Breast epithelium (tissue), 3 donors: Measurements from ENCODE around the gene TMEM132D.

Source experiments
- POLR2A ChIP-seq: fragments of 450-650 bp; IDR thresholded peaks from one replicate; pipeline ENCODE4 v1.6.1; 2016; ENCODE audit warnings: antibody characterized with exemption, mild to moderate bottlenecking, moderate library complexity
- TF ChIP-seq, protein P1 (sequence below), 3 donors: fragments of 450-650 bp; IDR thresholded peaks; one replicate each; pipeline ENCODE4 v1.5.1; 2016 to 2017; ENCODE audit warnings: antibody characterized with exemption in 3 of 3, mild to moderate bottlenecking in 3 of 3, moderate library complexity in 3 of 3

DNA sequence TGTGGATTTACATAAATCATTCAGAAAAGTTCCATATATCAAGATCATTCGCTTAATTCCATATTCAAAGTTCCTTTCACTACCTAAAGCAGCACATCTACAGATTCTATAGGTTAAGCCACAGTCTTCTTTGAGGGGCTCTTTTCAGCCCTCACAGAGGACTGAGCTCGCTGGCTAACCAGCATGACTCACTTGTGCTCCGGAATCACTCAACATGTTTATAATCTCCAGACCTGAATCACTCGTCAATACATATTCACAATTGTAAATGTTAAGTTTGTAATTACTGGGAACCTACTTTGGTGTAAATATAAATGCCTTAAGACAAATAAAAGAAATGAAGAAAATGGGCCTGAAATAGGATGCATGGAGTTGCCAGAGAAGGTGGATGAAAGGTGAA, 315.7 kb downstream of the TMEM132D start:
- TF ChIP-seq, protein P1, sequence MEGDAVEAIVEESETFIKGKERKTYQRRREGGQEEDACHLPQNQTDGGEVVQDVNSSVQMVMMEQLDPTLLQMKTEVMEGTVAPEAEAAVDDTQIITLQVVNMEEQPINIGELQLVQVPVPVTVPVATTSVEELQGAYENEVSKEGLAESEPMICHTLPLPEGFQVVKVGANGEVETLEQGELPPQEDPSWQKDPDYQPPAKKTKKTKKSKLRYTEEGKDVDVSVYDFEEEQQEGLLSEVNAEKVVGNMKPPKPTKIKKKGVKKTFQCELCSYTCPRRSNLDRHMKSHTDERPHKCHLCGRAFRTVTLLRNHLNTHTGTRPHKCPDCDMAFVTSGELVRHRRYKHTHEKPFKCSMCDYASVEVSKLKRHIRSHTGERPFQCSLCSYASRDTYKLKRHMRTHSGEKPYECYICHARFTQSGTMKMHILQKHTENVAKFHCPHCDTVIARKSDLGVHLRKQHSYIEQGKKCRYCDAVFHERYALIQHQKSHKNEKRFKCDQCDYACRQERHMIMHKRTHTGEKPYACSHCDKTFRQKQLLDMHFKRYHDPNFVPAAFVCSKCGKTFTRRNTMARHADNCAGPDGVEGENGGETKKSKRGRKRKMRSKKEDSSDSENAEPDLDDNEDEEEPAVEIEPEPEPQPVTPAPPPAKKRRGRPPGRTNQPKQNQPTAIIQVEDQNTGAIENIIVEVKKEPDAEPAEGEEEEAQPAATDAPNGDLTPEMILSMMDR (IDR thresholded peaks at IDR 0.05) = no peak
- no peak for TF ChIP-seq POLR2A
